ENCODE results near the gene SLC6A12.

DNA sequence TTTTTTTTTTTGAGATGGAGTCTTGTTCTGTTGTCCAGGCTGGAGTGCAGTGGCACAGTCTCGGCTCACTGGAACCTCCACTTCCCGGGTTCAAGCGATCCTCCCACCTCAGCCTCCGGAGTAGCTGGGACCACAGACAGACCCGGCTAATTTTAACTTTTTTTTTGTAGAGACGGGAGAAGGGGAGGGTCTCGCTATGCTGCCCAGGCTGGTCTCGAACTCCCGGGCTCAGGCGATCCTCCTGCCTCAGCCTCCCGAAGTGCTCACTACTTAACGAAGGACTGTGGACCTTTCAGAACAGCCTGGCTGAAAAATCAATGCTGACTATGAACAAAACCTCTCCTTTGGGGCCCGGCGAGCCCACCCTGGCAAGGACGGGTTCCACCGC, 10.9 kb downstream of the SLC6A12 start:
- TF ChIP-seq, protein P1, sequence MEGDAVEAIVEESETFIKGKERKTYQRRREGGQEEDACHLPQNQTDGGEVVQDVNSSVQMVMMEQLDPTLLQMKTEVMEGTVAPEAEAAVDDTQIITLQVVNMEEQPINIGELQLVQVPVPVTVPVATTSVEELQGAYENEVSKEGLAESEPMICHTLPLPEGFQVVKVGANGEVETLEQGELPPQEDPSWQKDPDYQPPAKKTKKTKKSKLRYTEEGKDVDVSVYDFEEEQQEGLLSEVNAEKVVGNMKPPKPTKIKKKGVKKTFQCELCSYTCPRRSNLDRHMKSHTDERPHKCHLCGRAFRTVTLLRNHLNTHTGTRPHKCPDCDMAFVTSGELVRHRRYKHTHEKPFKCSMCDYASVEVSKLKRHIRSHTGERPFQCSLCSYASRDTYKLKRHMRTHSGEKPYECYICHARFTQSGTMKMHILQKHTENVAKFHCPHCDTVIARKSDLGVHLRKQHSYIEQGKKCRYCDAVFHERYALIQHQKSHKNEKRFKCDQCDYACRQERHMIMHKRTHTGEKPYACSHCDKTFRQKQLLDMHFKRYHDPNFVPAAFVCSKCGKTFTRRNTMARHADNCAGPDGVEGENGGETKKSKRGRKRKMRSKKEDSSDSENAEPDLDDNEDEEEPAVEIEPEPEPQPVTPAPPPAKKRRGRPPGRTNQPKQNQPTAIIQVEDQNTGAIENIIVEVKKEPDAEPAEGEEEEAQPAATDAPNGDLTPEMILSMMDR (IDR thresholded peaks at IDR 0.05): no peak
- TF ChIP-seq POLR2A (IDR thresholded peaks at IDR 0.05) (no peak), EP300 (IDR thresholded peaks at IDR 0.05) (no peak)
